ENCODE results near the gene CDC6.

CDC6 gene

DNA sequence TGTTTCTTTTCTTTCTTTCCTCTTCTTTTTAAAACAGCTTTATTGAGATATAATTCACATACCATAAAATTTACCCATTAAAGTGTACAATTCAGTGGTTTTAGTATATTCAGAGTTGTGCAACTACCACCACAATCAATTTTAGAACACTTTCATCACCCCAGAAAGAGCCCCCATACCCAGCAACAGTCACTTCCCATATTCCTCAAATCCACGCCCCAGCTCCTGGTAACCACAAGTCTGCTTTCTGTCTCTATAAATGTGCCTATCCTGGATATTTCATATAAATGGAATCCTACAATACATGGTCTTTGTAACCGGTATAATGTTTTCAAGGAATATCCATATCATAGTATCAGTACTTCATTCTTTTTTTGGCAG is 40.7 kb downstream of the CDC6 start:
- FAIRE-seq (no peak), DNase-seq (ENCODE audit: insufficient read length) (no peak)
- TF ChIP-seq POLR2AphosphoS5 (IDR thresholded peaks at IDR 0.05; ENCODE audit: low read depth, low read length) (no peak), POLR2A (IDR thresholded peaks at IDR 0.05; ENCODE audit: low read depth, low read length) (no peak), TAF1 (IDR thresholded peaks at IDR 0.05; ENCODE audit: borderline replicate concordance, low read depth, low read length) (no peak)

DNA sequence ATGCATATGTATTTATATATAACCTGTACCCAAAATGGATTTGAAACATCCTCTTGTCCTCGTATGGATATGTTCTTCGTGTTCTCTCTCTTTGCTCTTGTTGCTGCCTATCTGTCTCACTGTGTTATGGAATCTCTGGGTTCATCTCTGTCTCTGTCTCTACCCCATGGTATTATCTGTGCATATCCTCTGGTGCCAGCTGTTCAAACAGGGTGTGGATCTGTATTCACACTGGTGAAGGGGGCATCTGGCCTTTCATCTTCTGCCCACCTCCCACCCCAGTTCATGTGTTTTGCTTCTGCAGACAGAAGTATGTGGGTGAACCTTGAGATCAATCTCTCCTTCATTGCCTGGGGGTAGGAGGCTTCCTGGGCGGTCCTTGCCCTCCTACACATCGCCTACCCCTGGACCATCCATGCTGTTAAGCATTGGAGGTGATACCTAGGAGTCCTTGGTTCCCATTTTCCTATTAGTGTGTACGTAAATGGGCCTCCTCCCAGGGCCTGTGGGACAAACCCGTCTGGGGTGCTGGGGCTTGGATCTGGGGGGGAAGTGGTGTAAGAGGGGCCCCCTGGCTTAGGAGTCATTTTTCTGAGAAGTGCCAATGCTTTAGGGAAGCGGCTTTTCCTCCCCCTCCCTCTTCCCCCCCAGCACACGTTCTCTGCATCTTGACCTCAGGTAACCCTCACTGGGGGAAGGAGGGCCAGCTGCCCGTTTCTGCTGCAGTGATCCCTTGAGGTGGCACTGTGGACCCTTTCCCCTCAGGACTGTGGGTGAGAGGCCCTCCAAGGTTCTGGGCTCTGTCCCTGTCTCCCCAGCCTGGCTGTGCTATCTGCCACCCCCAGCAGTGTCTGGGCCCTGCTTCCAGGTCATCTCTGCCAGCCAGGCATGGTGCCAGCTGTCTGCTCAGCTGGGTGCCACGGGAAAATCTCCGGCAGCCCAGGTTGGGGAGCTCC is 42.4 kb downstream of the CDC6 start:
- no peak for DNase-seq (ENCODE audit: insufficient read length)
- no peak for FAIRE-seq
- TF ChIP-seq POLR2AphosphoS5 (IDR thresholded peaks at IDR 0.05; ENCODE audit: low read depth, low read length), result no peak
- no peak for TF ChIP-seq TAF1 (IDR thresholded peaks at IDR 0.05; ENCODE audit: borderline replicate concordance, low read depth, low read length)
- TF ChIP-seq POLR2A (IDR thresholded peaks at IDR 0.05; ENCODE audit: low read depth, low read length), result no peak

DNA sequence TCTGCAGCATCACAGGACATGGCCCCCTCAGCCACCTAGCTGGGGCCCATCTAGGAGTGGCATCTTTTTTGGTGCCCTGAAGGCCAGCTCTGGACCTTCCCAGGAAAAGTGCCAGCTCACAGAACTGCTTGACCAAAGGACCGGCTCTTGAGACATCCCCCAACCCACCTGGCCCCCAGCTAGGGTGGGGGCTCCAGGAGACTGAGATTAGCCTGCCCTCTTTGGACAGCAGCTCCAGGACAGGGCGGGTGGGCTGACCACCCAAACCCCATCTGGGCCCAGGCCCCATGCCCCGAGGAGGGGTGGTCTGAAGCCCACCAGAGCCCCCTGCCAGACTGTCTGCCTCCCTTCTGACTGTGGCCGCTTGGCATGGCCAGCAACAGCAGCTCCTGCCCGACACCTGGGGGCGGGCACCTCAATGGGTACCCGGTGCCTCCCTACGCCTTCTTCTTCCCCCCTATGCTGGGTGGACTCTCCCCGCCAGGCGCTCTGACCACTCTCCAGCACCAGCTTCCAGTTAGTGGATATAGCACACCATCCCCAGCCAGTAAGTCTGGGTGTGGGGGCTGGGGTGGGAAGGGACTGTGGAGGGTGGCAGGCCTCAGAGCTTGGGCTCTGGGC is 43.3 kb downstream of the CDC6 start:
- DNase-seq (ENCODE audit: insufficient read length) (no peak), FAIRE-seq (no peak)
- TF ChIP-seq TAF1 (IDR thresholded peaks at IDR 0.05; ENCODE audit: borderline replicate concordance, low read depth, low read length), result no peak
- TF ChIP-seq POLR2A (IDR thresholded peaks at IDR 0.05; ENCODE audit: low read depth, low read length), result no peak
- no peak for TF ChIP-seq POLR2AphosphoS5 (IDR thresholded peaks at IDR 0.05; ENCODE audit: low read depth, low read length)

DNA sequence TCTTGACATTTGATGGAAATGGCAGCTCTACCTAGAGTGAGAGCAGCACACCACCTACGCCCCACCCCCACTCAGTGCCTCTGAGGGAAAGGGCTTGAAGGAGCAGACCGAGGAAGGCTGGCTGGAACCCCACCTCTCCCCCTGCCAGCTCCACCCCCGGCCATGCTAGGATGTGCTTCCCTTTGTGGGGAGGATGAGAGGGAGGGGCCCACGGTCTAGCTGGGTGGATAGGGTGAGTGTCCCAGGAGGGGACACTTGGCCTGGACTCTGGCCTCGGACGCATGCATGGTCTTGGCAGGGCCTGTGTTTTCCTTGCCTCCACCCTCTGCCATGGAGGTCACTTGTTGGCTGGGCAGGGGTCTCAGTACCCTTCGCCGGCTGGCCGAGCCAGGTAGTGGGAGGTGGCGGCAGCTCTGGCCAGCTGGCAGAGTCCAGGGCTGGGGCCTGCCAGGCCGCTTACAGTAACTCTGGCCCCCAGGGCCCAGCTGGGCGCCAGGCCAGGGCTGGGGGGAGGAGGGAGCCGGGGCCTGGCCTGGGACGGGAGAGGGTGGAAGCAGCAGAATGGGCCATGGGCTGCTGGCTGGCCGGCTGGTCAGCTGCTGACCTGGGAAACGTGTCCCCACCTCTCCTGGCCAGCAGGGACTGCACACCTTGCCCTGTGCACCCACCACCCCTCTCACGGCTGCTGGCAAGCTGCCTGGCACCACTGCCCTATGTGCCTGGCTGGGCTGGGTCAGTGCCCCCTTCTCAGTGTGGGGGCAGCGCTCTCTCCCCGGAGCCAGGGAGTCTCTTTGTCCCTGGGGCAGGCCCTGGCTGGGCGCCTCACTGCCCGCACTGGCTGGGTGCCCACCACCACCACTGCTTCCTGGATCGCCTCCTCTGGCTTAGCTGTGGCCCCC is 44.3 kb downstream of the CDC6 start:
- no peak for TF ChIP-seq POLR2AphosphoS5 (IDR thresholded peaks at IDR 0.05; ENCODE audit: low read depth, low read length)
- no peak for TF ChIP-seq POLR2A (IDR thresholded peaks at IDR 0.05; ENCODE audit: low read depth, low read length)
- no peak for TF ChIP-seq TAF1 (IDR thresholded peaks at IDR 0.05; ENCODE audit: borderline replicate concordance, low read depth, low read length)
- DNase-seq (ENCODE audit: insufficient read length) (no peak), FAIRE-seq (no peak)

DNA sequence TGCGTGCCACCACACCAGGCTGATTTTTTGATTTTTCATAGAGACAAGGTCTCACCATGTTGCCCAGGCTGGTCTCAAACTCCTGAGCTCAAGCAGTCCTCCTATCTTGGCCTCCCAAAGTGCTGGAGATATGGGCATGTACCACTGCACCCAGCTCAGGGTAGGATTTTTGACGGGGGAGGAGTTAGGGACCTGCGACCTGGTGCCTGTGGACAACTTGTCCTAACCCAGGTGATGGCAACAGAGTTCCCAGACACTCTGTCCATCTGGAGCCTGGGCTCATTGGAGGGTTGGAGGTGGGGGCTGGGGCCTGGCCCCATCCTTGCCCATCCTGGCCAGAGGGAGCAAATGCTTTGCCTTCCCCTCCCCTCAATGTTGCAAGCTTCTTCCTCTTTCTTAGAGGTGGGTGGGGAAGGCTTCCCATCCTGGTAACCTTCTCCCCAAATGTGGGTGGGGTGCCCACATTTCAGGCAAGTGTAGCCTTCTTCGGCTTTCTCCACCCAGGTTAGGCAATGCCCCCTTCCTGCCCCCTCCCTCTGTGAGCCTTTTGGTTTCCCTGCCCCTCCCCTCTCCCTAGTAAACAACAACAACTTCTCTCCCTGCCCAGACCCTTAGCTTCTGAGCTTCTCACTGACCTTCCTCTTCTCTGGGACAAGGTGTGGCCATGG is 46.2 kb downstream of the CDC6 start:
- TF ChIP-seq POLR2A (IDR thresholded peaks at IDR 0.05; ENCODE audit: low read depth, low read length) (no peak), TAF1 (IDR thresholded peaks at IDR 0.05; ENCODE audit: borderline replicate concordance, low read depth, low read length) (no peak), POLR2AphosphoS5 (IDR thresholded peaks at IDR 0.05; ENCODE audit: low read depth, low read length) (no peak)
- FAIRE-seq (no peak), DNase-seq (ENCODE audit: insufficient read length) (no peak)

DNA sequence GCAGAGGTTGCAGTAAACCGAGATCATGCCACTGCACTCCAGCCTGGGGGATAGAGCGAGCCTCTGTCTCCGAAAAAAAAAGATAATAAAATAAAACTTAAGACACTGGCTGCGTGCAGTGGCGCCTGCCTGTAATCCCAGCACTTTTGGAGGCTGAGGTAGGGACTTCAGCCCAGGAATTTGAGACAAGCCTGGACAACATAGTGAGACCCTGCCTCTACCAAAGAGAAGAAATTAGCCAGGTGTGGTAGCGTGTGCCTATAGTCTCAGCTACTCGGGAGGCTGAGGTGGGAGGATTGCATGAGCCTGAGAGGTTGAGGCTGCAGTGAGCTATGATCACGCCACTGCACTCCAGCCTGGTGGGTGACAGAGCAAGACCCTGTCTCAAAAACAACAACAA is 47.9 kb downstream of the CDC6 start:
- DNase-seq (ENCODE audit: insufficient read length), result no peak
- FAIRE-seq, result no peak
- no peak for TF ChIP-seq TAF1 (IDR thresholded peaks at IDR 0.05; ENCODE audit: borderline replicate concordance, low read depth, low read length)
- TF ChIP-seq POLR2A (IDR thresholded peaks at IDR 0.05; ENCODE audit: low read depth, low read length), result no peak
- no peak for TF ChIP-seq POLR2AphosphoS5 (IDR thresholded peaks at IDR 0.05; ENCODE audit: low read depth, low read length)

DNA sequence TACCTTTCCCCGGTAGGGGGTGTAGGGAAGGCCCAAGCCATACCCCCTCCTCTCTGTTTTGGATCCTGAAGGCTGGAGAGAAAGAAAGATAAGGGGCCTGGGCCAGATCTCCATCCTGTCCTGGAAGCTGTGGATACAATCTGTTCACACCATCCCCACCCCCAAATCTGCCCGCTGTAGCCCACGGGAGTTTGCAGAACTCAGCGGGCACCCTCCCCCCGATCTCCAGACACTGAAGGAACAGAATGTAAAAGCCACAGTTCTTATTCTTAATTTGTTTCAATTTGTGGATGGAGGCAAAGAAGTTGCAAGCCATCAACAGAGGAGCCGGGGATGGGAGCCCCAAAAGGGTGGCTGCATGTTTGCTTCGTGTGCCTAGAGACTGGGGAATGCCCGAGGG is 49.7 kb downstream of the CDC6 start:
- FAIRE-seq, result no peak
- no peak for DNase-seq (ENCODE audit: insufficient read length)
- no peak for TF ChIP-seq POLR2A (IDR thresholded peaks at IDR 0.05; ENCODE audit: low read depth, low read length)
- TF ChIP-seq TAF1 (IDR thresholded peaks at IDR 0.05; ENCODE audit: borderline replicate concordance, low read depth, low read length), result no peak
- no peak for TF ChIP-seq POLR2AphosphoS5 (IDR thresholded peaks at IDR 0.05; ENCODE audit: low read depth, low read length)

DNA sequence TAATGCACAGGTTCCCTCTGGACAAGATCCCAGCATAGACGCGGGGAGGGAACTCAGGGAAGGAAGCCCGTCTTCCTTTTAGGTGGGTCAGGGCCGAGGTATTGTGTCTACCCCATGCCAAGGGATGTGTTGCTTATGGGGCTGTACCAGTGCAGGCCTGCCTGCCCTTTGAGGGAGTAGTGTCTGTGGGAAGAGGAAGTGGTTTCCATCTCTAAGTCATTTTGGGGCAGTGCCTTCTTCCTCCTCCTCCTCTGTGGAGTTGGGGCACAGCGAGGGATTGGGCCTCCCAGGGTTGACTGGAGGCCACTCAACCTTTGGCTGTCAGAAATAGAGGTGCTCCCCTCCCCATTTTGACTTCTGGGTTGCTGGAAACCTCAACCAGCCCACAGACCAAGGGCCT is 50.4 kb downstream of the CDC6 start:
- TF ChIP-seq POLR2A (IDR thresholded peaks at IDR 0.05; ENCODE audit: low read depth, low read length) (no peak), TAF1 (IDR thresholded peaks at IDR 0.05; ENCODE audit: borderline replicate concordance, low read depth, low read length) (no peak), POLR2AphosphoS5 (IDR thresholded peaks at IDR 0.05; ENCODE audit: low read depth, low read length) (no peak)
- DNase-seq (ENCODE audit: insufficient read length) (no peak), FAIRE-seq (no peak)

DNA sequence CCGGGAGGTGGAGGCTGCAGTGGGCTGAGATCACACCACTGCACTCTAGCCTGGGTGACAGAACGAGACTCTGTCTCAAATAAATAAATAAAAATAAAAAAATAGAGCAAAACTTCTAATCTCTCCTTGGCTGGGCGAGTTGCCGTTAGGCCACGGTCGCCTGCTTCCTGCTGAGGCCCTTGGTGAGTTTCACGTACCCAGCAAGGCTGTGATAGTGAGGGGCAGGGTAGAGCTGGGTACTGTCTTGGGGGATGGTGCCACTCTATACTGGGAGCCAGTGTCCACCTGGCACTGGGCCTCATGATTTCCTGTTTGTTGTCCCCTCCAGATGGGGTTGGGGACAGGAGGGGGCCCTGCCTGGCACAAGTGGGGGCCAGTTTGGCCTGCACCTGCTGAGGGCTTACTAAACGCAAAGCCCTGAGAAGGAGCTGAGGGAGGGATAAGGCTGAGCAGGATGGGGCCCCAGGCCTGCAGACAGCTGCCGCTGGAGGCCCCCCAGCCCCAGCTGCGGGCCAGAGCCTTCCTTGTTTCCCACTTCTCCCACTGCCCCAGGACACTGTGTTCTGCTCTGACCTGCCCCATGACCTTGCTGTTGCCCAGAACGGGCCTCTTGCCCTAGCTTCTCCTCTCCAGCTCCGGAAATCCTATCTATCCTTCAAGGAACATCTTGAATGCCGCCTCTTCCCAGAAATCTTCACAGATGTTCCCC is 51.4 kb downstream of the CDC6 start:
- FAIRE-seq, result no peak

DNA sequence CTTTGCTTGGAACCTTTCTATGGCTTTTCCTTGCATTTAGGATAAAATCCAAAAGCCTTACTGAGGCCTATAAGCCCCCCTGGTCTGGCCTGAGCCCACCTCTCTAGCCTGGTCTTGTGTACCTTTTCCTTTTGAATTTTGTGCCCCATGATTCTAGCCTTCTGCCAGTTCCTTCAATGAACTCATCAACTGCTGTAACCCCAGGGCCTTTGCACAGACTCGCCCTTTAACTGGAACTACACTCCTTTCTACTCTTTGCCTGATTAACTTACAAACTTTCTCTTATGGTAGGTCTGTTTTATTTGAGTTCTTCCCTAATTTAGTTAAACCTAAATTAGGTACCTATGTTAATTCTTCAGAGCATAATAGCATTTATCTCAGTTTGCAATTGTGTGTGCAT is 52.6 kb downstream of the CDC6 start:
- TF ChIP-seq POLR2A (IDR thresholded peaks at IDR 0.05; ENCODE audit: low read depth, low read length) (no peak), TAF1 (IDR thresholded peaks at IDR 0.05; ENCODE audit: borderline replicate concordance, low read depth, low read length) (no peak), POLR2AphosphoS5 (IDR thresholded peaks at IDR 0.05; ENCODE audit: low read depth, low read length) (no peak)
- DNase-seq (ENCODE audit: insufficient read length) (no peak), FAIRE-seq (no peak)

More for the DNA sequence above, 51.4 kb downstream of the CDC6 start:
- TF ChIP-seq POLR2AphosphoS5 (IDR thresholded peaks at IDR 0.05; ENCODE audit: low read depth, low read length), result no peak
- no peak for TF ChIP-seq POLR2A (IDR thresholded peaks at IDR 0.05; ENCODE audit: low read depth, low read length)
- no peak for TF ChIP-seq TAF1 (IDR thresholded peaks at IDR 0.05; ENCODE audit: borderline replicate concordance, low read depth, low read length)
- DNase-seq (ENCODE audit: insufficient read length), result no peak
